ENCODE measurements around the gene SPG11.
A peak's percentile ranks its signal among the peaks of the same experiment; 100 is the strongest.
"Not testable (repeated sequence)": the region's sequence is repeated elsewhere in the genome, so short reads cannot be mapped to it uniquely, and the experiment has no call there.

Gene SPG11

GRCh38 chr15:44545913-44546802 lies 117.3 kb downstream of the SPG11 start:
- peak; percentile 31 for TF ChIP-seq CTCF (IDR thresholded peaks at IDR 0.05; ENCODE audit: low read depth, low read length, missing control alignments)
- no peak overlapping the region for H3K4me3 ChIP-seq (ENCODE audit: low read depth, low read length)
- peak; percentile 24 for DNase-seq (ENCODE audit: low read depth)

- not testable (repeated sequence) for DNase-seq (ENCODE audit: low read depth); H3K4me3 ChIP-seq (ENCODE audit: low read depth, low read length)
Observed at GRCh38 chr15:44544745-44545144, 118.7 kb downstream of the SPG11 start.

GRCh38 chr15:44542596-44542995 lies 120.9 kb downstream of the SPG11 start:
- DNase-seq (ENCODE audit: low read depth): no peak
- TF ChIP-seq CTCF (IDR thresholded peaks at IDR 0.05; ENCODE audit: low read depth, low read length, missing control alignments): no peak
- H3K4me3 ChIP-seq (ENCODE audit: low read depth, low read length): no peak overlapping the region

- no peak overlapping the region for H3K4me3 ChIP-seq (ENCODE audit: low read depth, low read length)
- no peak for DNase-seq (ENCODE audit: low read depth)
Observed at GRCh38 chr15:44541282-44541958, 122.0 kb downstream of the SPG11 start.

GRCh38 chr15:44537735-44538240 lies 125.7 kb downstream of the SPG11 start:
- no peak for DNase-seq (ENCODE audit: low read depth)
- peak overlapping the region; percentile 92 for H3K4me3 ChIP-seq (ENCODE audit: low read depth, low read length)
- TF ChIP-seq CTCF (IDR thresholded peaks at IDR 0.05; ENCODE audit: low read depth, low read length, missing control alignments): no peak

More at GRCh38 chr15:44541282-44541958, 122.0 kb downstream of the SPG11 start:
- no peak for TF ChIP-seq CTCF (IDR thresholded peaks at IDR 0.05; ENCODE audit: low read depth, low read length, missing control alignments)

GRCh38 chr15:44536962-44537734 lies 126.3 kb downstream of the SPG11 start, which contains the start of gene EIF3J:
EIF3J (plus strand) TSS chr15:44537147; CDS start chr15:44537195, 48 bp downstream.
- peak; percentile 82 for DNase-seq (ENCODE audit: low read depth)
- H3K4me3 ChIP-seq (ENCODE audit: low read depth, low read length): peak within 1 kb of the TSS; percentile 92
- TF ChIP-seq CTCF (IDR thresholded peaks at IDR 0.05; ENCODE audit: low read depth, low read length, missing control alignments): no peak

All from GM12864 (cell line).